ENCODE measurements around the gene DEDD2.

GRCh38 chr19:42246143-42246921 lies 28.9 kb upstream of the DEDD2 start:
- no peak for TF ChIP-seq CTCF (IDR thresholded peaks at IDR 0.05; ENCODE audit: insufficient read depth, low read length)
- no peak for TF ChIP-seq GABPA (IDR thresholded peaks at IDR 0.05; ENCODE audit: low read depth)
- TF ChIP-seq POLR2AphosphoS5 (IDR thresholded peaks at IDR 0.05; ENCODE audit: low read depth): no peak; the same call in 1 of the 2 replicates
- TF ChIP-seq REST (IDR thresholded peaks at IDR 0.05; ENCODE audit: insufficient replicate concordance, low read depth): no peak

All from HL-60 (cell line).